SKM-1 (cell line): ENCODE data around the gene NKPD1.

Experiments
- DNase-seq: peaks from one replicate; lab custom pipeline; 2025; ENCODE audit not compliant: unreplicated experiment; lab: John Stamatoyannopoulos, UW

Gene NKPD1

GRCh38 chr19:45118106-45118505 is 42.7 kb downstream of the NKPD1 start:
- DNase-seq = no peak

GRCh38 chr19:45117671-45118070 is 43.1 kb downstream of the NKPD1 start:
- DNase-seq = no peak

GRCh38 chr19:45117167-45117594 is 43.6 kb downstream of the NKPD1 start:
- DNase-seq = no peak

- DNase-seq = no peak
Measured at GRCh38 chr19:45115809-45116615, 44.8 kb downstream of the NKPD1 start.

- no peak for DNase-seq
Measured at GRCh38 chr19:45114116-45114515, 46.7 kb downstream of the NKPD1 start.

- no peak for DNase-seq
Measured at GRCh38 chr19:45113628-45114027, 47.2 kb downstream of the NKPD1 start.

- no peak for DNase-seq
Measured at GRCh38 chr19:45112111-45112827, 48.5 kb downstream of the NKPD1 start.
